ENCODE data around the gene NLRP6. TPM values are rescaled to one million over a fixed set of nuclear protein-coding genes. Genes with fewer than 3 reads are reported as not detected.

NLRP6 gene
- total and polyA plus RNA-seq, 12 donors = 0.07 to 0.25 (median 0.10) TPM; not detected in 6

DNA sequence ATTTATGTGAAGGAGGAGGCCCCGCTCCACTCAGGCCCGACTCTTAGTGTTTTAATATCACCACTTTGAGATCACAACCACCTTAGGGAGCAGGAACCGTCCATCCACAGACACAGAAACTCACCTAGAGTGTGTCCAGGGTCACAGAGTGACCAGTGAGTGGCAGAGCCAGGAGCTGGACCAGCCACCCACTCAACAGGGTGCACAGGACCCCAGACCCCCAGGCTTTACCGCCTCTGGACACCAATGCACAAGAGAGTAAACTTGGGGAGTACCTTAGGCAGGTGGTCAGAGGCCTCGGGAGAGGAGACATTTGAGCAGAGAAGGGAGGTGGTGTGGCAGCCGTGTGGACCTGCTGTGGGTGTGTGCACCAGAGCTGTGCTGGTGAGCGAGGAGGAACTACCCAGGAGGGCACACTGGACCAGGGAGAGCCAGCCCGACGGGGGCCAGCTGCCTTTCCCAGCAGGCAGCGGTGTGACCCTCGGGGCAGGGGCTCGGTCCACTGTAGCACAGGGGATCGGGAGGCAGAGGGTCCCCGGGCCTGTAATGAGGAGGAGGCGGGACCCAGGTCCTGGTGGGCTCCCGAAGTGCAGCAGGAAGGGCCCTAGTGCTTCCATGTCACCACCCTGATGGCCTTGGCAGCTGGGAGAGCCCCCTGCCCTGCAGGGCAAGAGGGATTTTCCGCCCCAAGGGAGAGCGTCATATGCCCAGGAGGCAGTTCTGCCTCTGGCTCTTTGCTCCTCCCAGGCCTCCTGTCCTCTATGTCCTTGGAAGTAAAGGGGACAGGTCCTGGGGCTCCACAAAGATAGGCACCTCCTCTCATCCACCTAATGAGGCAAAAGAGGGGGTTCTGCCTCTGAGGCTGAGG, 7.5 kb upstream of the NLRP6 start:
- ATAC-seq (no peak), DNase-seq (no peak)
- Histone ChIP-seq H3K27ac (peak overlapping the region in 2 of 10 donors; percentile 22 to 97), H3K36me3 (no peaks in the 10 kb centered on the region), H3K27me3 (peaks cover 0 to 35% (median 15%) of the 10 kb centered on the region in 7 donors), H3K9me3 (peaks cover 0 to 8% (median 3%) of the 10 kb centered on the region in 11 donors), H3K4me1 (peaks cover 0 to 35% (median 0%) of the 10 kb centered on the region in 9 donors), H3K4me3 (no peak overlapping the region)
- TF ChIP-seq, protein P1, sequence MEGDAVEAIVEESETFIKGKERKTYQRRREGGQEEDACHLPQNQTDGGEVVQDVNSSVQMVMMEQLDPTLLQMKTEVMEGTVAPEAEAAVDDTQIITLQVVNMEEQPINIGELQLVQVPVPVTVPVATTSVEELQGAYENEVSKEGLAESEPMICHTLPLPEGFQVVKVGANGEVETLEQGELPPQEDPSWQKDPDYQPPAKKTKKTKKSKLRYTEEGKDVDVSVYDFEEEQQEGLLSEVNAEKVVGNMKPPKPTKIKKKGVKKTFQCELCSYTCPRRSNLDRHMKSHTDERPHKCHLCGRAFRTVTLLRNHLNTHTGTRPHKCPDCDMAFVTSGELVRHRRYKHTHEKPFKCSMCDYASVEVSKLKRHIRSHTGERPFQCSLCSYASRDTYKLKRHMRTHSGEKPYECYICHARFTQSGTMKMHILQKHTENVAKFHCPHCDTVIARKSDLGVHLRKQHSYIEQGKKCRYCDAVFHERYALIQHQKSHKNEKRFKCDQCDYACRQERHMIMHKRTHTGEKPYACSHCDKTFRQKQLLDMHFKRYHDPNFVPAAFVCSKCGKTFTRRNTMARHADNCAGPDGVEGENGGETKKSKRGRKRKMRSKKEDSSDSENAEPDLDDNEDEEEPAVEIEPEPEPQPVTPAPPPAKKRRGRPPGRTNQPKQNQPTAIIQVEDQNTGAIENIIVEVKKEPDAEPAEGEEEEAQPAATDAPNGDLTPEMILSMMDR (IDR thresholded peaks at IDR 0.05) = no peak
- 75 to 81% methylated on average over 18 of the region's 18 CpGs for WGBS, 2 donors
- intact Hi-C loops (cut with DNase I) = no loop called here

DNA sequence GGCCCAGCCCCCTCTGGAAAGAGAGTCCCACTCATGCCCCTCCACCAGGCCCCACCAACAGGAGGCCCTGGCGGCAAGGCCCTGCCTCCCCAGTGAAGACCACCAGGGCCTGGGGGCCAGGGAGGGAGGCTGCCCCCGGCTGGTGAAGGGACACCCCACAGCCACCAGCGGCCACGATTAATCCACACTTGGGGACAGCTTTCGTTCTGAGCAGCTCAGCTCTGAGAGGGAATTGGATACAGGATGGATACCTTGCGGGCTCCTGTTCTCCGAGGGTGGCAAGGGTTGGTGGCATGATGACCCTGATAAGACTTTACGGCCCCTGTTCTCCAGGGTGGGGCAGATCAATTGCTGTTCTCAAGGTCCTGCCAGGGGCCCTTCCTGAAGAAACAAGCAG, 6.9 kb upstream of the NLRP6 start:
- ATAC-seq = no peak
- Histone ChIP-seq H3K4me3 (no peak overlapping the region), H3K36me3 (no peaks in the 10 kb centered on the region), H3K9me3 (peaks cover 0 to 4% (median 0%) of the 10 kb centered on the region in 11 donors), H3K27me3 (peaks cover 0 to 40% (median 15%) of the 10 kb centered on the region in 7 donors), H3K27ac (peak overlapping the region in 1 of 10 donors; percentile 97), H3K4me1 (peaks cover 0 to 35% (median 0%) of the 10 kb centered on the region in 9 donors)
- intact Hi-C loops (cut with DNase I) = no loop called here
- 67 to 80% methylated on average over 8 of the region's 8 CpGs for WGBS, 2 donors
- TF ChIP-seq, protein P1 (IDR thresholded peaks at IDR 0.05) = no peak
- no peak for DNase-seq

DNA sequence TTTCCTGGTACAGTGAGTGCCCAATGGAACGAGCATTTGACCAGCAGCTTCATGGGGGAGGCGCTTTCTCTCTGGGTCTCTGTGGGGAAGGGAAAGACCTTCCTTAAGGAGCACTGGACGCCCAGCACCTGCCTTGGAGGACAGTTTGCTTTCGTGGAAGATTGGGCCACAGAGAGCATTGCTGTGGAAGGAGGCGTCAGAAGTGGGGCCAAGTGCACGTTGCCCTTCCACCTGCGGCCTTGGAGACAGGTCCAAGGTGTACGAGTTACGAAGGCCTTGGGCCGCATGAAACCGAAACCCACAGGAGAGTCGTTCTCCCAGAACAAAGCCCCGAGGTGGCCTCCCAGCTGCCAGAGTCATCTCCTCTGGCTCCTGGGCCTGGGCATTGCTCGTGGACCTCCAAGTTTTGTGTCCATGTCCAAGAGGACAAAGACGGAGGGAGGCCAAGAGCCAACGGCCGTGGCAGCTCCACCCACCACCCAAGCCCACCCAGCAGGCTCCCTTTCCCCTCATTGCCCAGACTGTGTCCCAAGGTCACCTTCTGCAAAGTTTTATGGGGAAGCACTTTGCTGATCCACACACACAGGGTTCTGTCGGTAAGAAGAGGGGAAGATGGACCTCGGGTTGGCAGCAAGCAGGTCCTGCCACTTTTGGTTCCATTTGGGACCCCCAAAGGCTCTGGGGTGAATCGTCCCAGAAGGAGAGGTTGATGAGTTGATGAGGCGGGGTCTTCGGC, 5.8 kb upstream of the NLRP6 start:
- no peak for ATAC-seq
- Histone ChIP-seq H3K27me3 (peaks cover 0 to 50% (median 21%) of the 10 kb centered on the region in 7 donors), H3K9me3 (peaks cover 0 to 3% (median 0%) of the 10 kb centered on the region in 11 donors), H3K36me3 (no peaks in the 10 kb centered on the region), H3K4me1 (peaks cover 0 to 32% (median 0%) of the 10 kb centered on the region in 9 donors), H3K4me3 (no peak overlapping the region), H3K27ac (no peak overlapping the region)
- TF ChIP-seq, protein P1 (IDR thresholded peaks at IDR 0.05) = no peak
- DNase-seq = no peak
- 86 to 87% methylated on average over 22 of the region's 22 CpGs for WGBS, 2 donors
- intact Hi-C loops (cut with DNase I) = no loop called here

DNA sequence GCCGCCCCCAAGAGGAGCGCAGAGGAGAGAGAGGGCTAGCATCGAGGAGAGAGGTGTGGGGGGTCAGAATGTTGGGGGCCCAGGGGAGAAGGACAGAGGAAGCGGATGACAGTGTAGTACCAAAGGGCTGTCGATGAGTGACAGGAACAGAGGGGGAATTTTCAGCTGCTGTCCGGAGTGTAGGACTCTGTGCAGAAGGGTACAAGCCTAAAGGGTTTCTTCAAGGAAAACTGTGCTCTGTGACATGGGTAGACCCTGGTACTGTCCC, 5.3 kb upstream of the NLRP6 start:
- Histone ChIP-seq H3K36me3 (no peaks in the 10 kb centered on the region), H3K4me1 (peaks cover 0 to 29% (median 0%) of the 10 kb centered on the region in 9 donors), H3K27me3 (peaks cover 0 to 55% (median 26%) of the 10 kb centered on the region in 7 donors), H3K9me3 (peaks cover 0 to 3% (median 0%) of the 10 kb centered on the region in 11 donors), H3K4me3 (no peak overlapping the region), H3K27ac (no peak overlapping the region)
- ATAC-seq (no peak), DNase-seq (no peak)
- WGBS, 2 donors = 72 to 80% methylated on average over 6 of the region's 6 CpGs
- intact Hi-C loops (cut with DNase I) = no loop called here
- TF ChIP-seq, protein P1 (IDR thresholded peaks at IDR 0.05) = no peak
